Mucosa of rectum (tissue), 2 donors: ENCODE results near the gene TIMELESS.
"Not testable (repeated sequence)": the region's sequence is repeated elsewhere in the genome, so short reads cannot be mapped to it uniquely, and the experiment has no call there.

Experiments used
- H3K27ac ChIP-seq, 2 donors: one replicate each; pipeline ENCODE4 v1.7.0; 2013; ENCODE audit warnings: inconsistent platforms in 2 of 2, low read depth in 2 of 2, low read length in 2 of 2
- H3K27me3 ChIP-seq, 2 donors: one replicate each; pipeline ENCODE4 v1.7.0; 2013; ENCODE audit warnings: low read length in 2 of 2; ENCODE audit not compliant: control insufficient read depth in 2 of 2, insufficient read depth in 2 of 2
- H3K36me3 ChIP-seq, 2 donors: one replicate each; pipeline ENCODE4 v1.7.0; 2013; ENCODE audit warnings: low read length in 2 of 2; ENCODE audit not compliant: control insufficient read depth in 2 of 2, insufficient read depth in 2 of 2
- H3K4me1 ChIP-seq, 2 donors: one replicate each; pipeline ENCODE4 v1.7.0; 2013; ENCODE audit warnings: low read length in 2 of 2, mild to moderate bottlenecking in 1 of 2; ENCODE audit not compliant: control insufficient read depth in 2 of 2, insufficient read depth in 2 of 2
- H3K4me3 ChIP-seq, 2 donors: one replicate each; pipeline ENCODE4 v1.7.0; 2013; ENCODE audit warnings: low read length in 2 of 2
- H3K9ac ChIP-seq, 2 donors: one replicate each; pipeline ENCODE4 v1.7.0; 2013; ENCODE audit warnings: low read length in 2 of 2, low read depth in 1 of 2, mild to moderate bottlenecking in 1 of 2
- H3K9me3 ChIP-seq, 2 donors: one replicate each; pipeline ENCODE4 v1.7.0; 2013; ENCODE audit warnings: low read length in 2 of 2; ENCODE audit not compliant: control insufficient read depth in 2 of 2
- donor health status: healthy.
- donor health status: Normal muscosa, but diverticular disease.

Gene TIMELESS

GRCh38 chr12:56411781-56412639, 37.2 kb downstream of the TIMELESS start:
- Histone ChIP-seq H3K9me3 (no peaks in the 10 kb centered on the region), H3K27ac (no peak overlapping the region), H3K4me3 (no peak overlapping the region), H3K36me3 (no peaks in the 10 kb centered on the region), H3K4me1 (no peaks in the 10 kb centered on the region), H3K27me3 (no peaks in the 10 kb centered on the region), H3K9ac (no peak overlapping the region)

GRCh38 chr12:56410768-56411167, 38.5 kb downstream of the TIMELESS start:
- H3K27ac ChIP-seq: no peak overlapping the region
- no peak overlapping the region for H3K9ac ChIP-seq
- H3K9me3 ChIP-seq: no peaks in the 10 kb centered on the region
- no peaks in the 10 kb centered on the region for H3K4me1 ChIP-seq
- no peaks in the 10 kb centered on the region for H3K27me3 ChIP-seq
- no peaks in the 10 kb centered on the region for H3K36me3 ChIP-seq
- H3K4me3 ChIP-seq: no peak overlapping the region

- no peak overlapping the region for H3K9ac ChIP-seq
- no peaks in the 10 kb centered on the region for H3K27me3 ChIP-seq
- no peaks in the 10 kb centered on the region for H3K36me3 ChIP-seq
- no peak overlapping the region for H3K4me3 ChIP-seq
- H3K4me1 ChIP-seq: no peaks in the 10 kb centered on the region
- no peak overlapping the region for H3K27ac ChIP-seq
- H3K9me3 ChIP-seq: no peaks in the 10 kb centered on the region
Measured at GRCh38 chr12:56408799-56409417, 40.3 kb downstream of the TIMELESS start.

GRCh38 chr12:56404227-56404626, 45.0 kb downstream of the TIMELESS start:
- H3K27me3 ChIP-seq, H3K36me3 ChIP-seq, H3K4me1 ChIP-seq, H3K27ac ChIP-seq, H3K9me3 ChIP-seq, H3K9ac ChIP-seq, H3K4me3 ChIP-seq: not testable (repeated sequence)

GRCh38 chr12:56401612-56402011, 47.6 kb downstream of the TIMELESS start:
- not testable (repeated sequence) for H3K4me3 ChIP-seq, H3K9ac ChIP-seq, H3K4me1 ChIP-seq, H3K27me3 ChIP-seq, H3K9me3 ChIP-seq, H3K36me3 ChIP-seq, H3K27ac ChIP-seq

- not testable (repeated sequence) for H3K4me1 ChIP-seq, H3K27me3 ChIP-seq, H3K9me3 ChIP-seq, H3K4me3 ChIP-seq, H3K27ac ChIP-seq, H3K36me3 ChIP-seq, H3K9ac ChIP-seq
Measured at GRCh38 chr12:56401125-56401524, 48.1 kb downstream of the TIMELESS start.

- H3K36me3 ChIP-seq, H3K9ac ChIP-seq, H3K9me3 ChIP-seq, H3K27ac ChIP-seq, H3K27me3 ChIP-seq, H3K4me3 ChIP-seq, H3K4me1 ChIP-seq: not testable (repeated sequence)
Measured at GRCh38 chr12:56399466-56399865, 49.8 kb downstream of the TIMELESS start.

GRCh38 chr12:56398324-56398723, 50.9 kb downstream of the TIMELESS start:
- Histone ChIP-seq H3K9me3 (no peaks in the 10 kb centered on the region), H3K9ac (no peak overlapping the region), H3K27me3 (no peaks in the 10 kb centered on the region), H3K4me3 (no peak overlapping the region), H3K4me1 (no peaks in the 10 kb centered on the region), H3K36me3 (no peaks in the 10 kb centered on the region), H3K27ac (no peak overlapping the region)

- Histone ChIP-seq H3K27ac (no peak overlapping the region), H3K27me3 (no peaks in the 10 kb centered on the region), H3K9me3 (no peaks in the 10 kb centered on the region), H3K9ac (no peak overlapping the region), H3K4me1 (no peaks in the 10 kb centered on the region), H3K4me3 (no peak overlapping the region), H3K36me3 (no peaks in the 10 kb centered on the region)
Measured at GRCh38 chr12:56392331-56392730, 56.9 kb downstream of the TIMELESS start.

- Histone ChIP-seq H3K36me3 (no peaks in the 10 kb centered on the region), H3K4me3 (no peak overlapping the region), H3K9me3 (no peaks in the 10 kb centered on the region), H3K9ac (no peak overlapping the region), H3K27me3 (no peaks in the 10 kb centered on the region), H3K4me1 (no peaks in the 10 kb centered on the region), H3K27ac (no peak overlapping the region)
Measured at GRCh38 chr12:56391721-56392120, 57.5 kb downstream of the TIMELESS start.
